Measurements from ENCODE around the gene ALS2. TPM values are rescaled to one million over a fixed set of nuclear protein-coding genes. Genes with fewer than 3 reads are reported as not detected.
"Not testable (repeated sequence)": the region's sequence is repeated elsewhere in the genome, so short reads cannot be mapped to it uniquely, and the experiment has no call there.

Gene ALS2
- total RNA-seq, 1 experiment from 2014 or later = 22.2 TPM

- DNase-seq (ENCODE audit: low spot score) = no peak
Observed at GRCh38 chr2:201674794-201675193, 105.9 kb downstream of the ALS2 start.

GRCh38 chr2:201674298-201674697 lies 106.4 kb downstream of the ALS2 start:
- DNase-seq (ENCODE audit: low spot score) = no peak

GRCh38 chr2:201673546-201673945 lies 107.2 kb downstream of the ALS2 start:
- DNase-seq (ENCODE audit: low spot score) = no peak

- DNase-seq (ENCODE audit: low spot score) = not testable (repeated sequence)
Observed at GRCh38 chr2:201671205-201671604, 109.5 kb downstream of the ALS2 start.

GRCh38 chr2:201669865-201670264 lies 110.9 kb downstream of the ALS2 start:
- no peak for DNase-seq (ENCODE audit: low spot score)

GRCh38 chr2:201668402-201668910 lies 112.3 kb downstream of the ALS2 start:
- no peak for DNase-seq (ENCODE audit: low spot score)

- no peak for DNase-seq (ENCODE audit: low spot score)
Observed at GRCh38 chr2:201664334-201664733, 116.4 kb downstream of the ALS2 start.

GRCh38 chr2:201661366-201661765 lies 119.4 kb downstream of the ALS2 start:
- no peak for DNase-seq (ENCODE audit: low spot score)

GRCh38 chr2:201660293-201660895 lies 120.3 kb downstream of the ALS2 start:
- no peak for DNase-seq (ENCODE audit: low spot score)

- no peak for DNase-seq (ENCODE audit: low spot score)
Observed at GRCh38 chr2:201656740-201657139, 124.0 kb downstream of the ALS2 start.

- DNase-seq (ENCODE audit: low spot score) = no peak
Observed at GRCh38 chr2:201656102-201656501, 124.6 kb downstream of the ALS2 start.

- DNase-seq (ENCODE audit: low spot score) = no peak
Observed at GRCh38 chr2:201654616-201655384, 125.9 kb downstream of the ALS2 start.

- no peak for DNase-seq (ENCODE audit: low spot score)
Observed at GRCh38 chr2:201653221-201653620, 127.5 kb downstream of the ALS2 start.

Other genes with a start within 250 kb of the ALS2 start
- 46.3 and 53.9 TPM in 2 replicates for gene TMEM237, start 137.4 kb downstream of the ALS2 start, total RNA-seq (2014; rRNA removed; shearing (Covaris generic))
- gene MPP4, start 82.3 kb downstream of the ALS2 start, total RNA-seq (2014; rRNA removed; shearing (Covaris generic)) = not detected in 2 replicates
- gene CDK15, start 25.6 kb upstream of the ALS2 start, total RNA-seq (2014; rRNA removed; shearing (Covaris generic)) = 8.0 and 9.2 TPM in 2 replicates